Activated CD4-positive, CD25-positive, alpha-beta regulatory T cell treated with anti-CD3 and anti-CD28 coated beads, Interleukin-2, amount 50 U/mL, for 16 hours (primary cell): ENCODE results near the gene ARSH.
"Not testable (repeated sequence)": the region's sequence is repeated elsewhere in the genome, so short reads cannot be mapped to it uniquely, and the experiment has no call there.

Experiments used
- DNase-seq: peaks from one replicate; pipeline ENCODE4 v3.0.0-alpha.2; 2020; ENCODE audit warnings: low read depth, low spot score

ARSH gene

DNA sequence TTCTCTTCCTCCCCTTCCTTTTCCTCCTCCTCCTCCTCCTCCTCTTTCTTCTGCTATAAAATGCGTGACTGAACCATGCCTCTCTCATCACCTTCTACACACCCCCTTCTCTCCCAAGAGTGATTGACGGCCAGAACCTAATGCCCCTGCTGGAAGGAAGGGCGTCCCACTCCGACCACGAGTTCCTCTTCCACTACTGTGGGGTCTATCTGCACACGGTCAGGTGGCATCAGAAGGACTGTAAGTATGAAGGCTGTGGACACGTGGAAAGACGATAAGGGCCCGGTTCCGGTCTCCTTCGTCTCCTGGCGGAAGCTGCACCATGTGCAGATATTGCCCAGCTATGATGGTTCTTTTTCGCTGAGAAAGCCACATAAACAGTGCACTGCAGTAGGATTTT is 22.8 kb downstream of the ARSH start:
- DNase-seq = no peak

DNA sequence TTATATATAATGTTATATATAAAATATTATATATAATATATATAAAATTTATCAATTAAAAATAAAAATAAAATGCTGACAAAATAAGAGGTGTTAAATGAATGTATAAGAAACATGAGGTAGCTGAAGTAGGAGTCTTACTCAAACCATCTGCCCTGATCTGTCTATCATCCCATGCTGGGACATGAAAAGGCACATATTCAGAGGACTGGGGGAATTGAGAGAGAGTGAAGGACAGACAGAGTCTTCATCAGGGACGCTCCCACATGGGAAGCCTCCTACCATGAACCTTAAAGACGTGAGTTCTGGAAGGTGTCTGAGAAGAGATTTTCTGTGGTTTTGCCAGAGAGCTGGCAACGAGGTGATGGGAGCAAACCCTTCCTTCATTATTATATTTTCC is 30.9 kb downstream of the ARSH start:
- DNase-seq = no peak

DNA sequence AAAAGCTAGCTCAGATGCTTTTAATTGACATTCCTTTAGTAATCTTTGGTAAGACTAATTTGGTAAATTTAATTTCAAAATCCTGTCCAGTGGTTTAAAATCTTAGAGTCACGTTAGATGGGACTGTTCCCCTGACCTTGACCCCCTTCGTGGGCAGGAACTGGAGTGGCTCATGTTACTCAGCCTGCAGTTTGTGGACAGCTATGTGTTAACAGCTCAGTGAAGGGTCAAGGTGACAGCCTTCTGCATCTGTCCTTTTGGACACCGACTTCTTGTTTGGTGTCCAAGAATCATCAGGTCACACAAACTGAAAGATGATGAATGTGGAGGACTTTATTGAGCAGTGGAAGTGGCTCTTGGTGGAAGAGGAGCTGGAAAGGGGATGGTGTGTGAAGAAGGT is 37.9 kb downstream of the ARSH start:
- no peak for DNase-seq

DNA sequence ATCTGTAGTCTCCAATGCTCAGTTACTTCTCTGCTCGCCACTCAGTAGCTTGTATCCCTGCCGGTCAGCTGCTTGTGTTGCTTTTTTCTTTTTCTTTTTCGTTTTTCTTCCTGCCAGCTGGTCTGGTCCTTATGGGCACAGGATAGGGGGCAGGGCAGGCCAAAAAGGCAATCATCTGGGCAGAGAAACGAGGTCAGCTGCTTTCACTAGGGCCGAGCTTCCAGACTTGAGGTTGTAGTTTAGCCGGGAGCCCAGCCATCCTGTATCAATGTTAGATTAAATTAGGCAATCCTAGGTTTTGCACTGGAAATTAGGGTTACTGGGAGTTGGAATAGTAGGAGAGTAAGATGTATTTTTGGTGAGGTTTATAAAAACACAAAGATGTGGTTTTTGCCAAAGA is 38.3 kb downstream of the ARSH start:
- DNase-seq = no peak

DNA sequence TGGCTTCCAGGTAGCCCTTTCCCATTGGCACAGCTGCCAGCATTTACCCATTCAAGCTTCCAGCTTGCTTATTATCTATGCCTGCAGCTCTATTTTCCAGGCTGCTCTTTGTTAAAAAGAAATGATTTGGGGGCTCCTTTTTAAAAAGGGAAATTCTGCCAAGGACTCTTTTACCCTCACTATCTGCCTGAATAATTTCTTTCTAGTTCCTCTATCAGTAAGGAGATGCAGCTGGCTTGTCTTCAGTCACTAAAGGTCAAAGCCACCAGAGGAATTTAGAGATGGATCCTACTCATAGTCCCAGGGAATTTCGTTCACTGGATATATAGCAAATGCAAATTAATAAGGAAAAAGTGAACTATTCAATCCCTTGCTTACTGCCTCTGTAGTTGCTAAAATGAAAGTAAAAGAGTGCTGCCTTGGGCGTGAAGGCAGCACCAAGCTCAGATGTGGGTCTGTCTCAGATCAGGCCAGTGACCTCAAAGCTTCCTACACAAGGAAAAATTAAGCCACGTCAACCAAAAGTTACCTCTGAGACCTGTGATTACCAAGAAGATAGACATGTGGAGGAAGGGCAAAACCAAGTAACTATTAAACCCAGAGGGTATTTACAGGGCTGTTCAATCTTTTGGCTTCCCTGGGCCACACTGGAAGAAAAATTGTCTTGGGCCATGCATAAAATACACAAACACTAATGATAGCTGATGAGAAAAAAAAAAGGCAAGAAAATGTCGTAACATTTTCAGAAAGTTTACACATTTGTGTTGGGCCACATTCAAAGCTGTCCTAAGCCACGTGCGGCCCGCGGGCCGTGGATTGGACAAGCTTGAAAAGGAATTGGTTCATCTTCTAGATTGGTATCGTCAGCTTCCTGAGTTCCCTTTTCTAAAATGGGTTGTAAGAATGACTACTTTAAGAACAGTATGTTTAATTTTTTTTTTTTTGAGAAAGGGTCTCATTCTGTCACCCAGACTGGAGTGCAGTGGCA is 40.2 kb downstream of the ARSH start:
- no peak for DNase-seq

DNA sequence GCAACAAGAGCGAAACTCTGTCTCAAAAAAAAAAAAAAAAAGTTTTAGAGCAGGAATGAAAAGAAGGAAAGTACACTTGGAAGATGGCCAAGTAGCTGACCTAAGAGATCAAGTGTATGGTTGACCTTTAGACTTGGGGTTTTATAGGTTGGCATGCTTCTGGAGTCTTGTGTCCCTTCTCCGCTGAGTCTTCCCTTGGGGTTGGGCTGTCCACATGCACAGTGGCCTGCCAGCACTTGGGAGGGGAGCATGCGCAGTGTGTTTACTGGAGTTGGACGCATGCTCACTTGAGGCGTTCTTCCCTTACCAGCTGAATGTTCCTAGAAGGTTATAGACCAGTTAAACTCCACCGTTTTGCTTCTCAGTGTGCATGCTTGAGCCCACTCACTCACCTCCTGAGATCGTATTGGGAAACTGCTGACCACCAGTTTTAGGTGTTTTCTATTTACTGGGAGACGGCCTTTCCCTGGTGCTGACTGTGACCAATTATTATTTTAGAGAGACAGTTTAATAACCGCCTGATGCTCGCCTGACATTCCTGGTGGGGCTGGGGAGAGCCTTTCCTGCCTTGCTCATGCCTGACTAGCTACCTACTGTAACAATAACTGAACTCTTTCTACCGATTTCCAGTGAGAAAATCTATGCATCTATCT is 44.3 kb downstream of the ARSH start:
- DNase-seq = not testable (repeated sequence)

DNA sequence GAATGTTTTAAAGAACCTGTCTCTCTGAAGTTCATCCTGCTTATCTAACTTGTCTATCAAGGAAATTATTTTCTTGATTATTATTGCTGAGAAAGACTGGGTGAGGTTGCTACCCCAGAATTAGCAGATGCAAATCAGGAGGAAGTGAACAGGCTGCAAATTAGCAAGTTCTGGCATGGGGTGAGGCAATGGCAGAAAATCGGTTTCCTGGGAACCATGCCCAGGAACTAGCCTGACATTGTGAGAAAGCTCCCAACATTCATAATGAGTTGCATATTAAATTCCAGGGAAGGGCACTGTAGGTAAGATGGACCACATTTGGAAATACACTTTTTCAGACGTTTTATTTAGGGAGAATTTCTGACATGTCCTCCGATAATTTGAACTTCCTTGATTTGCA is 46.5 kb downstream of the ARSH start:
- no peak for DNase-seq

DNA sequence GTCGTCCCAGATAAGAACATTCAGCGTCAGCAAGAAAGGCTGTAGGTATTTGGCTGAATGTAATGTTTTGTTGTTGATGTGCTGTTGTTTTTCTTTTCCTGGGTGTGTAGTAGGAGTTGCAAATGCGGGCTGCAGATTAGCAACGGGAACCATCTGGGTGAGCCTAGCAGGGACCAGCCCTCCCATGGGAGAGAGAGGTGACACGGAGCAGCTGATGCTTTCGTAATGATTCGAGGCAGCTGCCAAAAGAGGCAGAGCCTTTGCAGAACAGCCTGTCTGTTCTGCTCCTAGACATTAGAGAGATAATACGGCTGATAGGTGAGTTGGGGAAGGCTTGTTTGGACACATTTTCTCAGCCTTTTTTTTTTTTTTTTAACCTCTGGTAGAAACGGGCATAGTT is 60.2 kb downstream of the ARSH start:
- no peak for DNase-seq

DNA sequence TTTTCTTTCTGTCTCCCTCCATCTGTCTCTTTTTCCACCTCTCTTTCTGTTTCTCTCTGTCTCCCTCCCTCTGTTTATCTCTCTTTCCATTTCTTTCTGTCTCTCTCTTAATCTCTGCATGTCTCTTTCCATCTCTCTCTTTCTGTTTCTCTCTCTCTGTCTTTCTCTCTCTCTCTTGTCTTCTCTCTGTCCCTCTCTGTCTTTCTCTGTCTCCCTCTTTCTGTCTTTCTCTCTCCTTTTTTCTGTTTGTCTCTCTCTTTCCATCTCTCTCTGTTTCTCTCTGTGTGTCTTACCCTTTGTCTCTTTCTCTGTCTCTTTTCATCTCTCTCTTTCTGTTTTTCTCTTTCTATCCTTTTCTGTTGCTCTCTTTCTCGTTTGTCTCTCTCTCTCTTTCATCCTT is 69.6 kb downstream of the ARSH start:
- DNase-seq = no peak

DNA sequence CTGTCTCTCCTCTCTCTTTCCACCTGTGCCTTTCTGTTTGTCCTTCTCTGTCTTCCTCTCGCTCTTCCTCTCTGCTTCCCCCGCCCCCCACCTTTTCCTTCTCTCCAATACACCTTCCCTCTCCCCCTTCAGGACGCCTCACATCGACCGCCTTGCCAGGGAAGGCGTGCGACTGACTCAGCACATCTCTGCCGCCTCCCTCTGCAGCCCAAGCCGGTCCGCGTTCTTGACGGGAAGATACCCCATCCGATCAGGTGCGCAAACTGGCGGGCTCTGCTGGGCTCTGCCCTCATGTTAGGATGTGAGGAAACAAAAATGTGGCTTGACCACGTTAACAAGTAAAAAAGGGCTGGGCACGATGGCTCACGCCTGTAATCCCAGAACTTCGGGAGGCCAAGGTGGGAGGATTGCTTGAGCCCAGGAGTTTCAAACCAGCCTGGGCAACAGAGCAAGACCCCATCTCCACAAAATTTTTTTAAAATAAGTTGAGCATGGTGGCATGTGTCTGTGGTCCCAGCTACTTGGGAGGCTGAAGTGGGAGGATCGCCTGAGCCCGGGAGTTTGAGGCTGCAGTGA is 70.2 kb downstream of the ARSH start:
- DNase-seq = no peak
